ENCODE measurements around the gene KCTD1.

The KCTD1 gene

GRCh38 chr18:26504831-26505230 is 43.5 kb downstream of the KCTD1 start:
- Histone ChIP-seq H3K27me3 (ENCODE audit: insufficient read depth, poor library complexity, severe bottlenecking) (no peaks in the 10 kb centered on the region), H3K27ac (replicated peaks) (no peak overlapping the region), H3K4me3 (replicated peaks; ENCODE audit: insufficient read depth, low read length) (no peak overlapping the region)
- no peak for DNase-seq (ENCODE audit: low read depth in 1 of 2, low spot score in 1 of 2)
- TF ChIP-seq GABPA (IDR thresholded peaks at IDR 0.05; ENCODE audit: low read depth) (no peak), SPI1 (IDR thresholded peaks at IDR 0.05; ENCODE audit: borderline replicate concordance, low read depth) (no peak), POLR2AphosphoS5 (IDR thresholded peaks at IDR 0.05; ENCODE audit: low read depth) (no peak), CTCF (IDR thresholded peaks at IDR 0.05; ENCODE audit: insufficient read depth, low read length) (no peak), REST (IDR thresholded peaks at IDR 0.05; ENCODE audit: insufficient replicate concordance, low read depth) (no peak)

GRCh38 chr18:26503382-26503781 is 45.0 kb downstream of the KCTD1 start:
- DNase-seq (ENCODE audit: low read depth in 1 of 2, low spot score in 1 of 2) = no peak
- TF ChIP-seq CTCF (IDR thresholded peaks at IDR 0.05; ENCODE audit: insufficient read depth, low read length) (no peak), POLR2AphosphoS5 (IDR thresholded peaks at IDR 0.05; ENCODE audit: low read depth) (no peak), GABPA (IDR thresholded peaks at IDR 0.05; ENCODE audit: low read depth) (no peak), SPI1 (IDR thresholded peaks at IDR 0.05; ENCODE audit: borderline replicate concordance, low read depth) (no peak), REST (IDR thresholded peaks at IDR 0.05; ENCODE audit: insufficient replicate concordance, low read depth) (no peak)
- H3K27me3 ChIP-seq (ENCODE audit: insufficient read depth, poor library complexity, severe bottlenecking) = no peaks in the 10 kb centered on the region
- H3K27ac ChIP-seq (replicated peaks) = no peak overlapping the region
- H3K4me3 ChIP-seq (replicated peaks; ENCODE audit: insufficient read depth, low read length) = no peak overlapping the region

- Histone ChIP-seq H3K4me3 (replicated peaks; ENCODE audit: insufficient read depth, low read length) (no peak overlapping the region), H3K27ac (replicated peaks) (no peak overlapping the region), H3K27me3 (ENCODE audit: insufficient read depth, poor library complexity, severe bottlenecking) (peaks cover 1% of the 10 kb centered on the region)
- TF ChIP-seq POLR2AphosphoS5 (IDR thresholded peaks at IDR 0.05; ENCODE audit: low read depth) = no peak
- TF ChIP-seq CTCF (IDR thresholded peaks at IDR 0.05; ENCODE audit: insufficient read depth, low read length) = no peak
- no peak for TF ChIP-seq SPI1 (IDR thresholded peaks at IDR 0.05; ENCODE audit: borderline replicate concordance, low read depth)
- no peak for TF ChIP-seq REST (IDR thresholded peaks at IDR 0.05; ENCODE audit: insufficient replicate concordance, low read depth)
- no peak for TF ChIP-seq GABPA (IDR thresholded peaks at IDR 0.05; ENCODE audit: low read depth)
- no peak for DNase-seq (ENCODE audit: low read depth in 1 of 2, low spot score in 1 of 2)
Measured at GRCh38 chr18:26502823-26503222, 45.5 kb downstream of the KCTD1 start.
